CD14-positive monocyte (primary cell): ENCODE measurements around the gene FHIT. TPM values are rescaled to one million over a fixed set of nuclear protein-coding genes. Genes with fewer than 3 reads are reported as not detected.

ENCODE experiments used
- DNase-seq, 3 donors: peaks; one replicate each; pipeline ENCODE4 v3.0.0-alpha.2; 2011 to 2022
- H2AFZ ChIP-seq: 2 replicates; pipeline ENCODE4 v1.6.0; 2012; ENCODE audit warnings: mild to moderate bottlenecking, low read depth, low read length, inconsistent platforms; ENCODE audit not compliant: insufficient read depth, poor library complexity, severe bottlenecking
- H3K27ac ChIP-seq, 2 donors: 1 replicate in 1 of 2; 2 replicates in 1 of 2; pipeline ENCODE4 v1.5.1; 2012 to 2013; ENCODE audit warnings: low read length in 2 of 2, control low read depth in 1 of 2, inconsistent platforms in 1 of 2, low read depth in 1 of 2, mild to moderate bottlenecking in 1 of 2
- H3K27me3 ChIP-seq, 2 donors: one replicate each; pipeline versions ENCODE4 v1.6.0 to v1.6.1; 2011 to 2013; ENCODE audit warnings: low read length in 2 of 2; ENCODE audit not compliant: control insufficient read depth in 2 of 2, insufficient read depth in 2 of 2
- H3K36me3 ChIP-seq, 2 donors: replicated peaks in 1 of 2; 1 replicate in 1 of 2; 2 replicates in 1 of 2; pipeline versions ENCODE4 v1.5.1 to v1.6.1; 2012 to 2013; ENCODE audit warnings: low read length in 2 of 2, control low read depth in 1 of 2, inconsistent platforms in 1 of 2, mild to moderate bottlenecking in 1 of 2; ENCODE audit not compliant: insufficient read depth in 2 of 2, control insufficient read depth in 1 of 2
- H3K4me1 ChIP-seq, 2 donors: 1 replicate in 1 of 2; 2 replicates in 1 of 2; pipeline versions ENCODE4 v1.5.1 to v1.6.1; 2012 to 2013; ENCODE audit warnings: low read length in 2 of 2, control low read depth in 1 of 2, inconsistent platforms in 1 of 2, mild to moderate bottlenecking in 1 of 2, moderate library complexity in 1 of 2; ENCODE audit not compliant: insufficient read depth in 2 of 2, control insufficient read depth in 1 of 2
- H3K4me2 ChIP-seq: replicated peaks from 2 replicates; pipeline ENCODE3; 2012; ENCODE audit warnings: low read length, moderate library complexity, mild to moderate bottlenecking; ENCODE audit not compliant: poor library complexity, severe bottlenecking; ENCODE audit errors: extremely low read depth
- H3K4me3 ChIP-seq, 3 experiments: fragments of 200-600 bp in 1 of 3; sonication (generic) in 1 of 3; replicated peaks in 1 of 3; 1 replicate in 2 of 3; 2 replicates in 1 of 3; pipeline ENCODE4 v1.5.1; 2011 to 2013; ENCODE audit warnings: low read length in 3 of 3, mild to moderate bottlenecking in 3 of 3, control low read depth in 2 of 3, low read depth in 2 of 3, inconsistent platforms in 1 of 3, moderate library complexity in 1 of 3
- H3K79me2 ChIP-seq: 2 replicates; pipeline ENCODE4 v1.6.0; 2012; ENCODE audit warnings: mild to moderate bottlenecking, control low read depth, inconsistent platforms, low read length, moderate library complexity; ENCODE audit not compliant: insufficient read depth
- H3K9ac ChIP-seq: 2 replicates; pipeline ENCODE4 v1.6.0; 2017; ENCODE audit warnings: low read length, mild to moderate bottlenecking; ENCODE audit not compliant: insufficient read depth, poor library complexity, severe bottlenecking
- H3K9me3 ChIP-seq, 2 donors: replicated peaks in 1 of 2; 1 replicate in 1 of 2; 2 replicates in 1 of 2; pipeline versions ENCODE4 v1.5.1 to v1.6.1; 2012 to 2013; ENCODE audit warnings: low read length in 2 of 2, control low read depth in 1 of 2; ENCODE audit not compliant: control insufficient read depth in 1 of 2, insufficient read depth in 1 of 2
- H4K20me1 ChIP-seq: 2 replicates; pipeline ENCODE4 v1.6.0; 2012; ENCODE audit warnings: mild to moderate bottlenecking, low read length, control low read depth, moderate library complexity; ENCODE audit not compliant: insufficient read depth
- H3K27ac Mint-ChIP-seq, 7 donors: one replicate each; pipeline ENCODE4 v1.8.0; 2020; ENCODE audit warnings: mild to moderate bottlenecking in 7 of 7, mixed read lengths in 7 of 7, moderate library complexity in 6 of 7, inconsistent platforms in 2 of 7
- H3K27me3 Mint-ChIP-seq, 3 donors: one replicate each; pipeline ENCODE4 v1.8.0; 2021 to 2022; ENCODE audit warnings: low read depth in 3 of 3, mild to moderate bottlenecking in 3 of 3, mixed read lengths in 3 of 3, moderate library complexity in 3 of 3, inconsistent platforms in 1 of 3
- H3K36me3 Mint-ChIP-seq, 2 donors: one replicate each; pipeline ENCODE4 v1.8.0; 2020; ENCODE audit warnings: mixed read lengths in 2 of 2, inconsistent platforms in 1 of 2, mild to moderate bottlenecking in 1 of 2
- H3K4me1 Mint-ChIP-seq: one replicate; pipeline ENCODE4 v1.8.0; 2020; ENCODE audit warnings: mild to moderate bottlenecking, mixed read lengths
- H3K4me3 Mint-ChIP-seq, 2 donors: one replicate each; pipeline ENCODE4 v1.8.0; 2020; ENCODE audit warnings: mild to moderate bottlenecking in 2 of 2, mixed read lengths in 2 of 2, moderate library complexity in 1 of 2
- H3K9me3 Mint-ChIP-seq, 7 donors: one replicate each; pipeline ENCODE4 v1.8.0; 2020 to 2022; ENCODE audit warnings: mixed read lengths in 7 of 7, mild to moderate bottlenecking in 6 of 7, moderate library complexity in 6 of 7, inconsistent platforms in 2 of 7
- CTCF ChIP-seq: fragments of 200-600 bp; IDR thresholded peaks from one replicate; pipeline ENCODE4 v1.8.0; 2022; ENCODE audit warnings: antibody characterized with exemption, mild to moderate bottlenecking
- WGBS: methylation state at CpG from one replicate; pipeline ENCODE4 v1.1.5; 2013; ENCODE audit warnings: missing lambda C conversion rate; ENCODE audit not compliant: insufficient coverage; 5-methylcytosine and 5-hydroxymethylcytosine counted together
- intact Hi-C, 2 donors: fragments of 100-400 bp; cut with micrococcal nuclease; formaldehyde crosslinking; loops; one replicate each; pipeline versions ENCODE4 v1.15.0 to v1.15.1; 2023
- polyA plus RNA-seq, 3 donors: library from polyadenylated mRNA; depleted of rRNA in 1 of 3; unstranded in 2 of 3; stranded (reverse) in 1 of 3; fragments of 300-500 nt in 2 of 3; fragments of >200 nt in 1 of 3; fragmentation: Illumina TruSeq in 2 of 3; gene quantifications; 1 replicate in 2 of 3; 2 replicates in 1 of 3; pipeline ENCODE4 v1.2.3, GENCODE V29; 2012 to 2021

FHIT gene
- polyA plus RNA-seq, 3 donors = 1.7 to 3.4 (median 3.2) TPM

- no peaks in the 10 kb centered on the region for H4K20me1 ChIP-seq
- no peaks in the 10 kb centered on the region for H3K9me3 ChIP-seq
- 90% methylated on average over 2 of the region's 4 CpGs for WGBS
- H2AFZ ChIP-seq = no peak overlapping the region
- no peak overlapping the region for H3K9ac ChIP-seq
- no peaks in the 10 kb centered on the region for H3K27me3 ChIP-seq
- DNase-seq = no peak
- H3K4me3 Mint-ChIP-seq = no peak overlapping the region
- H3K27ac ChIP-seq = no peak overlapping the region
- H3K9me3 Mint-ChIP-seq = peaks cover 0 to 4% (median 0%) of the 10 kb centered on the region in 7 donors
- no peaks in the 10 kb centered on the region for H3K79me2 ChIP-seq
- TF ChIP-seq CTCF = no peak
- intact Hi-C loops = no loop called here
- H3K36me3 ChIP-seq = no peaks in the 10 kb centered on the region
- H3K4me1 Mint-ChIP-seq = peaks cover 9% of the 10 kb centered on the region
- H3K27me3 Mint-ChIP-seq = peaks cover 0 to 2% (median 0%) of the 10 kb centered on the region in 3 donors
- no peak overlapping the region for H3K4me2 ChIP-seq
- H3K27ac Mint-ChIP-seq = no peak overlapping the region
- H3K4me1 ChIP-seq = no peaks in the 10 kb centered on the region
- H3K4me3 ChIP-seq = no peak overlapping the region
- H3K36me3 Mint-ChIP-seq = no peaks in the 10 kb centered on the region
Observed at GRCh38 chr3:60153221-60153999, 1097.8 kb downstream of the FHIT start.

DNA sequence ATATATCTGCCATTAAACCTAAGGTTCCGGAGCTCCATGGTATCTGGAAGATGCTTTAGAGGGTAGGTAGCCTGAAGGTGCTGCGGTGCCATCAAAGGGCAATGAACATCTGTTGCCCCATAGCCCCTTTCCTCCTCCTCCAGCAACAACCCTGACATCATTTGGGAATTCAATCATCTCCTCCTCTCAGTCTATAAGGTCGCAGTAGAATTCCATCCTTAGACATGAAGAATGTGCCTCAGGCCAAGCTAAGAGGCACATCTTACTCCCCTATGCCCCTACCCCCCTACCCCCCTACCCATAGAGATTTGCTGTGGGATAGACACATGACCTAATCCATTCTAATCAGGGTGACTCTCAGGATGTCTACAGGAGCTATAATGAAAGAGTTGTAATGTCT is 1101.8 kb downstream of the FHIT start:
- Histone ChIP-seq H4K20me1 (no peaks in the 10 kb centered on the region), H3K27ac (no peak overlapping the region), H3K79me2 (no peaks in the 10 kb centered on the region), H3K9ac (no peak overlapping the region), H2AFZ (no peak overlapping the region), H3K9me3 (no peaks in the 10 kb centered on the region), H3K4me3 (no peak overlapping the region), H3K4me1 (no peaks in the 10 kb centered on the region), H3K27me3 (no peaks in the 10 kb centered on the region), H3K36me3 (no peaks in the 10 kb centered on the region), H3K4me2 (no peak overlapping the region)
- DNase-seq = no peak
- peaks cover 0 to 2% (median 0%) of the 10 kb centered on the region in 3 donors for H3K27me3 Mint-ChIP-seq
- TF ChIP-seq CTCF = no peak
- intact Hi-C loops = no loop called here
- H3K36me3 Mint-ChIP-seq = no peaks in the 10 kb centered on the region
- no peak overlapping the region for H3K4me3 Mint-ChIP-seq
- no CpG with 5 or more reads among the region's 3 CpGs for WGBS
- no peak overlapping the region for H3K27ac Mint-ChIP-seq
- H3K4me1 Mint-ChIP-seq = no peaks in the 10 kb centered on the region
- H3K9me3 Mint-ChIP-seq = peaks cover 0 to 3% (median 0%) of the 10 kb centered on the region in 7 donors
